GM12872 (cell line): ENCODE data around the gene NSG2.

ENCODE experiments used
- CTCF ChIP-seq: IDR thresholded peaks from 3 replicates; pipeline ENCODE4 v1.5.1; 2011; ENCODE audit warnings: low read depth, mild to moderate bottlenecking, low read length, moderate library complexity; ENCODE audit not compliant: insufficient read depth

NSG2 gene

GRCh38 chr5:174093123-174093522, 47.6 kb downstream of the NSG2 start:
- no peak for TF ChIP-seq CTCF

GRCh38 chr5:174094857-174095606, 49.5 kb downstream of the NSG2 start:
- no peak for TF ChIP-seq CTCF

GRCh38 chr5:174096619-174097018, 51.1 kb downstream of the NSG2 start:
- TF ChIP-seq CTCF, result no peak

GRCh38 chr5:174097486-174098185, 52.1 kb downstream of the NSG2 start:
- TF ChIP-seq CTCF, result no peak

GRCh38 chr5:174098694-174099093, 53.2 kb downstream of the NSG2 start:
- no peak for TF ChIP-seq CTCF

- no peak for TF ChIP-seq CTCF
Observed at GRCh38 chr5:174100490-174100889, 55.0 kb downstream of the NSG2 start.

GRCh38 chr5:174101195-174101730, 55.8 kb downstream of the NSG2 start:
- no peak for TF ChIP-seq CTCF
